NCI-H345 treated with DMSO at 0.1 percent for 48 hours (cell line): Measurements from ENCODE around the gene TNRC6C.
"Not testable (repeated sequence)": the region's sequence is repeated elsewhere in the genome, so short reads cannot be mapped to it uniquely, and the experiment has no call there.

Experiments
- DNase-seq: peaks from one replicate; lab custom pipeline; 2025; ENCODE audit not compliant: unreplicated experiment; lab: John Stamatoyannopoulos, UW

Gene TNRC6C

GRCh38 chr17:78110363-78111015, 152.0 kb downstream of the TNRC6C start:
- DNase-seq: no peak

GRCh38 chr17:78111016-78111726, 152.7 kb downstream of the TNRC6C start:
- no peak for DNase-seq

GRCh38 chr17:78111727-78112517, 153.4 kb downstream of the TNRC6C start:
- DNase-seq: no peak

GRCh38 chr17:78112518-78113471, 154.3 kb downstream of the TNRC6C start:
- DNase-seq: peak; percentile 34

GRCh38 chr17:78113804-78114785, 155.6 kb downstream of the TNRC6C start:
- no peak for DNase-seq

GRCh38 chr17:78114831-78115723, 156.6 kb downstream of the TNRC6C start:
- no peak for DNase-seq

- DNase-seq: not testable (repeated sequence)
Observed at GRCh38 chr17:78115803-78116202, 157.3 kb downstream of the TNRC6C start.

GRCh38 chr17:78116411-78116810, 157.9 kb downstream of the TNRC6C start:
- no peak for DNase-seq

- DNase-seq: peak; percentile 55
Observed at GRCh38 chr17:78117027-78117981, 158.8 kb downstream of the TNRC6C start.

GRCh38 chr17:78118801-78119241, 160.3 kb downstream of the TNRC6C start:
- DNase-seq: no peak

GRCh38 chr17:78120537-78120936, 162.0 kb downstream of the TNRC6C start:
- no peak for DNase-seq

- no peak for DNase-seq
Observed at GRCh38 chr17:78120971-78121800, 162.7 kb downstream of the TNRC6C start.

- DNase-seq: no peak
Observed at GRCh38 chr17:78121801-78122215, 163.3 kb downstream of the TNRC6C start.

- no peak for DNase-seq
Observed at GRCh38 chr17:78122216-78122930, 163.9 kb downstream of the TNRC6C start.

- no peak for DNase-seq
Observed at GRCh38 chr17:78122931-78123249, 164.4 kb downstream of the TNRC6C start.
